Thyroid gland (tissue), 4 donors: ENCODE data around the gene NEURL4. TPM values are rescaled to one million over a fixed set of nuclear protein-coding genes. Genes with fewer than 3 reads are reported as not detected.

Experiments used
- DNase-seq, 2 donors: peaks; one replicate each; pipeline ENCODE4 v3.0.0-alpha.2; 2019
- H3K27ac ChIP-seq, 3 donors: fragments of 200-600 bp; sonication (generic); 1 replicate in 2 of 3; 2 replicates in 1 of 3; pipeline ENCODE4 v1.5.1; 2016 to 2019; ENCODE audit warnings: mild to moderate bottlenecking in 1 of 3, moderate library complexity in 1 of 3
- H3K27me3 ChIP-seq: fragments of 200-600 bp; sonication (generic); one replicate; pipeline ENCODE4 v1.5.1; 2019
- H3K36me3 ChIP-seq, 2 donors: fragments of 200-600 bp; sonication (generic); one replicate each; pipeline ENCODE4 v1.5.1; 2016 to 2019
- H3K4me1 ChIP-seq, 2 donors: fragments of 200-600 bp; sonication (generic); one replicate each; pipeline ENCODE4 v1.5.1; 2017 to 2019
- H3K4me3 ChIP-seq, 3 donors: fragments of 200-600 bp; sonication (generic); replicated peaks in 1 of 3; 1 replicate in 2 of 3; 2 replicates in 1 of 3; pipeline ENCODE4 v1.5.1; 2016; ENCODE audit warnings: mild to moderate bottlenecking in 1 of 3
- H3K9me3 ChIP-seq: fragments of 200-600 bp; sonication (generic); one replicate; pipeline ENCODE4 v1.5.1; 2017
- CTCF ChIP-seq, 6 experiments: fragments of 200-600 bp in 3 of 6; fragments of 450-650 bp in 3 of 6; sonication (generic) in 3 of 6; IDR thresholded peaks; one replicate each; pipeline ENCODE4 v1.5.1; 2016 to 2019; ENCODE audit warnings: antibody characterized with exemption in 6 of 6, mild to moderate bottlenecking in 2 of 6, inconsistent platforms in 1 of 6, moderate library complexity in 1 of 6
- POLR2A ChIP-seq, 2 donors: fragments of 450-650 bp; IDR thresholded peaks; one replicate each; pipeline ENCODE4 v1.6.1; 2017; ENCODE audit warnings: antibody characterized with exemption in 2 of 2, mild to moderate bottlenecking in 2 of 2, moderate library complexity in 1 of 2
- WGBS, 2 donors: methylation state at CpG; one replicate each; pipeline ENCODE4 v1.1.5; 2017; 5-methylcytosine and 5-hydroxymethylcytosine counted together
- intact Hi-C: fragments of 100-400 bp; cut with DNase I; formaldehyde crosslinking; loops from one replicate; pipeline ENCODE4 v1.15.1; 2023
- total RNA-seq, 4 donors: library from RNA; depleted of rRNA; stranded (reverse); fragments of >200 nt; gene quantifications; one replicate each; pipeline ENCODE4 v1.2.3, GENCODE V29; 2016

NEURL4 gene
- total RNA-seq, 4 donors from 2014 or later: 18.5 to 32.8 (median 22.5) TPM

DNA sequence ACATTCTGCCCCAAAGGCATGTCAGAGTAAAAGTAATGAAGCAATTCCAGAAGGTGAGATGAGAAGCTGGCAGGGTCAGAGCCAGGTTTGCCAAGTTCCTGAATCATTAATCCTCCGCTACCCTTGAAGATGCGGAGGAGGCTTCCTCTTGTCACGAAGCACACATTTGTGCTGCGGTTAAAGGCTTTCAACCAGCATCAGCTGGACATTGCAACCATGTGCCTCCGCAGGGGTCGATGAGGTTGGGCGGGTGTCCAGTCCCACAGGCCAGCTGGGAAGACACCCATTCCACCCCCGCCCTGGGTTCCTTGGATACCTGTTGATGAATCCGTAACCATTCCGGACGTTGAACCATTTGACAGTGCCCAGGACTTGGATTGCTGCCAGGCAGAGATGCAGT lies 36.0 kb downstream of the NEURL4 start:
- Histone ChIP-seq H3K36me3 (no peaks in the 10 kb centered on the region), H3K4me3 (no peak overlapping the region), H3K27ac (no peak overlapping the region), H3K27me3 (no peaks in the 10 kb centered on the region), H3K9me3 (no peaks in the 10 kb centered on the region), H3K4me1 (peaks cover 8 to 36% of the 10 kb centered on the region in 2 donors)
- intact Hi-C loops: no loop called here
- TF ChIP-seq POLR2A (IDR thresholded peaks at IDR 0.05) (no peak), CTCF (IDR thresholded peaks at IDR 0.05) (no peak)
- DNase-seq: no peak
- 87 to 93% methylated on average over 11 of the region's 11 CpGs for WGBS, 2 donors

DNA sequence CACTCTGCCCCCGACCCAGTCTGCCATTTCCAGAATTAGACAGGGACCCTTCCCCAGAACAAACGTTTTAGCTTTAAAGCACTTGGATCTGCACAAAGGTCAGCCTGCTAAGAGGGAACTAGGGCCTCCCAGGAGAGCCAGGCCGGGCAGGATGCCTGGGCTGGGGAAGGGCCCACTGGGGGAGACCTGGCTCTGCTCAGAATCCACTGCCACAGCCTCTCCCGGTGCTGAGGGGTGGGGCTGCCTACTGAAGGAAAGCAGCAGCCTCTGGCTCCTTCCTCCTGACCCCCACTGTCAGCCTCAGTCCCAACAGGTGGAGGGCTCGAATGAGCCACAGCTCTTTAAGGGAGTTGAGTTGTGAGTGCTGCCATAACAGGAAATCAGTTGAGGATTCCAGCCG lies 36.4 kb downstream of the NEURL4 start:
- Histone ChIP-seq H3K4me1 (peaks cover 8 to 36% of the 10 kb centered on the region in 2 donors), H3K27ac (no peak overlapping the region), H3K27me3 (no peaks in the 10 kb centered on the region), H3K36me3 (no peaks in the 10 kb centered on the region), H3K4me3 (no peak overlapping the region), H3K9me3 (no peaks in the 10 kb centered on the region)
- 18 to 20% methylated on average over 6 of the region's 6 CpGs for WGBS, 2 donors
- TF ChIP-seq CTCF (IDR thresholded peaks at IDR 0.05): no peak
- TF ChIP-seq POLR2A (IDR thresholded peaks at IDR 0.05): no peak
- intact Hi-C loops: no loop called here
- peak; percentile 28 to 53 for DNase-seq

DNA sequence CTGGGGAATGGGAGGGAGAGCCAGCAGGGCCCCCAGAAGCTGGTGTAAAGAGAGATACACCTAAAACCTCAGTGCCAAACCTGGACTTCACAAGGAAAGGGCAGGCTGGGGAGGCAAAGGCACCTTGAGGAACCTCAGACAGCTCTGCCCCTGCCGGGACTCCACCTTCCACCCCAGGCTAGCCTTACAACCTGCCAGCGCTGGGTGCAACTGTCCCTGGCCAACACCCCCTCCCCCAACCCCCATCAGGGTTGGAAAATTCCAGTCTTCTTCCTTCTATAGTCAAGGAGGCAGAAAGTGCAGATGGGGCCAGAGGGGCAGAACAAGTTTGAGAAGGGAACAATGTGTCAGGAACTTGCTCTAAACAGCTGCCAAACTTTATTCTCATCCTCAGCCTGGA lies 36.9 kb downstream of the NEURL4 start:
- no peak overlapping the region for H3K27ac ChIP-seq
- intact Hi-C loops: no loop called here
- H3K27me3 ChIP-seq: no peaks in the 10 kb centered on the region
- H3K9me3 ChIP-seq: no peaks in the 10 kb centered on the region
- peaks cover 8 to 36% of the 10 kb centered on the region in 2 donors for H3K4me1 ChIP-seq
- H3K4me3 ChIP-seq: no peak overlapping the region
- H3K36me3 ChIP-seq: no peaks in the 10 kb centered on the region
- DNase-seq: peak; percentile 31 to 37
- 59 to 68% methylated on average over 2 of the region's 2 CpGs for WGBS, 2 donors
- TF ChIP-seq POLR2A (IDR thresholded peaks at IDR 0.05) (no peak), CTCF (IDR thresholded peaks at IDR 0.05) (no peak)

- Histone ChIP-seq H3K4me1 (peaks cover 4 to 25% of the 10 kb centered on the region in 2 donors), H3K27ac (no peak overlapping the region), H3K27me3 (no peaks in the 10 kb centered on the region), H3K36me3 (no peaks in the 10 kb centered on the region), H3K4me3 (no peak overlapping the region), H3K9me3 (no peaks in the 10 kb centered on the region)
- no peak for TF ChIP-seq CTCF (IDR thresholded peaks at IDR 0.05)
- TF ChIP-seq POLR2A (IDR thresholded peaks at IDR 0.05): no peak
- 81 to 86% methylated on average over 11 of the region's 11 CpGs for WGBS, 2 donors
- no peak for DNase-seq
- intact Hi-C loops: no loop called here
These were observed 38.5 kb downstream of the NEURL4 start for GRCh38 chr17:7290685-7291084.

DNA sequence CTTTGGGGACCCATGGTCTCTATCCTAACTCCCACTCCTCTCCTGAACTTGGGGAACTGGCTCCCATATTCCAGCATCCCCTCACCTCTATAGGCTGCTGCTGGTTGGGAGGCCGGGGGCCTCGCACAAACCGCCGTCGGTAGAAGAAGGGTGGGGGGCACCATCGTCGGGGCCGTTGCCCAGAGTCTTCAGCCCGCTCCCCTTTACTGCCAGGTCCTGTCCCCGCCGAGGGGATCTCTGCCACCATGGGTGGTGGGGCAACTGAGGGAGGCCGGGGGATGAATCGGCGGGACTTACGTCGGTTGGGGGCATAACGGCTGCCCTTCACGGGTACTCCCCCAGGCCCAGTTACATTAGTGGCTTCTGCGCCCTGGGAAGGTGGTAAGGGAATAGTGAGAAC lies 39.0 kb downstream of the NEURL4 start:
- TF ChIP-seq CTCF (IDR thresholded peaks at IDR 0.05) (no peak), POLR2A (IDR thresholded peaks at IDR 0.05) (no peak)
- Histone ChIP-seq H3K4me1 (peaks cover 4 to 25% of the 10 kb centered on the region in 2 donors), H3K27me3 (no peaks in the 10 kb centered on the region), H3K9me3 (no peaks in the 10 kb centered on the region), H3K36me3 (no peaks in the 10 kb centered on the region), H3K4me3 (no peak overlapping the region), H3K27ac (no peak overlapping the region)
- no peak for DNase-seq
- WGBS, 2 donors: 95 to 96% methylated on average over 19 of the region's 19 CpGs
- intact Hi-C loops: no loop called here
